Measurements from ENCODE around the gene CSRP1.
A peak's percentile ranks its signal among the peaks of the same experiment; 100 is the strongest.

CSRP1 gene

DNA sequence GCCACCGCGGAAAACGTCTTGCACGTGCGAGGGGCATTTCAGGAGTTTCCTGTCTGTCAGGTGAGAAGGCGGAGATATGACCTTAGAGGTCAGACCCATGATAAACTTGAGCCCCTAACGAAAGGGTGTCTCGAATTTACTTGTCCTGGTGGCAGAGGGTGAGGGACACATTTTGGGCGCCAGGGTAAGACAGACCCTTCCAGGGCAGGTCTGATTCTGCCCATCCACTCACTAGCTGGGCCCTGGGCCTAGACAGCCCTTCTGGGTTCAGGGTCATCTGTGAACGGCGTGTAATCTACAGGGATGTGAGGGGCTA is 395 bp upstream of the CSRP1 start:
- TF ChIP-seq, protein P1, sequence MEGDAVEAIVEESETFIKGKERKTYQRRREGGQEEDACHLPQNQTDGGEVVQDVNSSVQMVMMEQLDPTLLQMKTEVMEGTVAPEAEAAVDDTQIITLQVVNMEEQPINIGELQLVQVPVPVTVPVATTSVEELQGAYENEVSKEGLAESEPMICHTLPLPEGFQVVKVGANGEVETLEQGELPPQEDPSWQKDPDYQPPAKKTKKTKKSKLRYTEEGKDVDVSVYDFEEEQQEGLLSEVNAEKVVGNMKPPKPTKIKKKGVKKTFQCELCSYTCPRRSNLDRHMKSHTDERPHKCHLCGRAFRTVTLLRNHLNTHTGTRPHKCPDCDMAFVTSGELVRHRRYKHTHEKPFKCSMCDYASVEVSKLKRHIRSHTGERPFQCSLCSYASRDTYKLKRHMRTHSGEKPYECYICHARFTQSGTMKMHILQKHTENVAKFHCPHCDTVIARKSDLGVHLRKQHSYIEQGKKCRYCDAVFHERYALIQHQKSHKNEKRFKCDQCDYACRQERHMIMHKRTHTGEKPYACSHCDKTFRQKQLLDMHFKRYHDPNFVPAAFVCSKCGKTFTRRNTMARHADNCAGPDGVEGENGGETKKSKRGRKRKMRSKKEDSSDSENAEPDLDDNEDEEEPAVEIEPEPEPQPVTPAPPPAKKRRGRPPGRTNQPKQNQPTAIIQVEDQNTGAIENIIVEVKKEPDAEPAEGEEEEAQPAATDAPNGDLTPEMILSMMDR (IDR thresholded peaks at IDR 0.05; ENCODE audit: insufficient read depth, low read depth, low read length, missing control alignments), result no peak
- DNase-seq (ENCODE audit: low read depth), result no peak
- H3K4me3 ChIP-seq (ENCODE audit: low read depth, low read length), result peak overlapping the region; percentile 60

- TF ChIP-seq, protein P1 (IDR thresholded peaks at IDR 0.05; ENCODE audit: insufficient read depth, low read depth, low read length, missing control alignments), result no peak
- H3K4me3 ChIP-seq (ENCODE audit: low read depth, low read length), result peak overlapping the region; percentile 60
- no peak for DNase-seq (ENCODE audit: low read depth)
Observed at GRCh38 chr1:201506092-201506491, 831 bp downstream of the CSRP1 start.

DNA sequence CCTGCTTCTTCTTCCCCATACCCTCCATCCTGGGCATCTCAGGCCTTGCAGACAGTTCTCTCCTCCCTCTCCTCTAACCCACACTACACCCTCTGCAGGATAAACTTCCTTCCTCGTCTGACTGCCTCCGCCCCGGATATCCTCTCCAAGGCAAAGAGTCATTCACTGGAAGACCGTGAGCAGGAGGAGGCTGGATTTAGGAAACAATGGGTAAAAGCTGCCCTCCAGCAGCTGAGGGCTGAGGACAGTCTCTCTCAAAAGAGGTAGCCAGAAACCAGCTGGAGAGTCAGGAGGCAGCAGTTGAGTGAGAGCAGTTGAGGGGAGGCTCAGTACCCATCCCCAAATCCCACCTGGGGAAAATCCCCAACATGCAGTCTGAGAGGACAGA is 1.4 kb downstream of the CSRP1 start:
- TF ChIP-seq, protein P1 (IDR thresholded peaks at IDR 0.05; ENCODE audit: insufficient read depth, low read depth, low read length, missing control alignments), result no peak
- no peak for DNase-seq (ENCODE audit: low read depth)
- peak overlapping the region; percentile 60 for H3K4me3 ChIP-seq (ENCODE audit: low read depth, low read length)

DNA sequence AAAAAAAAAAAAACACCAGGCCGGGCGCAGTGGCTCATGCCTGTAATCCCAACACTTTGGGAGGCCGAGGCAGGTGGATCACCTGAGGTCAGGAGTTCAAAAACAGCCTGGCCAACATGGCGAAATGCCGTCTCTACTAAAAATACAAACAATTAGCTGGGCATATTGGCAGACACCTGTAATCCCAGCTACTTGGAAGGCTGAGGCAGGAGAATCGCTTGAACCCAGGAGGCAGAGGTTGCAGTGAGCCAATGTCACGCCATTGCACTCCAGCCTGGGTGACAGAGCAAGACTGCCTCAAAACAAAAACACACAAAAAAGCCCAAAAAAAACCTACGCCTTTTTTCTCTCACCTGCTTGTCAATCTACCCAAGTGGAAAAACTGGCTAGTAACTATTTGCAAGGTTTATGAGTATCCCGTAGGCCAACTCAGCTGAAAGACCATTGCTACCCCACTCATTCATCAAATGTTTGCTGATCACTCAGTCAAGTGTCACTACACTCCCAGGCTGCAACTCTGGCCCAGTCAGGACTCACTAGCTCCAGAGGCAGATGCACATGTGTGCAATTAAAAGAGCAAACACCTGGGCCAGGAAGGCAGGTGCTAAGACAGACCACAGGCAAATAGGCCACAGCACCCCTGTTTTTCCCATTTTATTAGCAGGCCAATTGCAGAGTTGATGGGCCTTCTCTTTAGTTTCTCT is 2.0 kb downstream of the CSRP1 start:
- H3K4me3 ChIP-seq (ENCODE audit: low read depth, low read length), result peak overlapping the region; percentile 60
- DNase-seq (ENCODE audit: low read depth), result no peak
- TF ChIP-seq, protein P1 (IDR thresholded peaks at IDR 0.05; ENCODE audit: insufficient read depth, low read depth, low read length, missing control alignments), result no peak

GRCh38 chr1:201504179-201504631 is 2.7 kb downstream of the CSRP1 start:
- TF ChIP-seq, protein P1 (IDR thresholded peaks at IDR 0.05; ENCODE audit: insufficient read depth, low read depth, low read length, missing control alignments), result no peak
- DNase-seq (ENCODE audit: low read depth), result no peak
- no peak overlapping the region for H3K4me3 ChIP-seq (ENCODE audit: low read depth, low read length)

DNA sequence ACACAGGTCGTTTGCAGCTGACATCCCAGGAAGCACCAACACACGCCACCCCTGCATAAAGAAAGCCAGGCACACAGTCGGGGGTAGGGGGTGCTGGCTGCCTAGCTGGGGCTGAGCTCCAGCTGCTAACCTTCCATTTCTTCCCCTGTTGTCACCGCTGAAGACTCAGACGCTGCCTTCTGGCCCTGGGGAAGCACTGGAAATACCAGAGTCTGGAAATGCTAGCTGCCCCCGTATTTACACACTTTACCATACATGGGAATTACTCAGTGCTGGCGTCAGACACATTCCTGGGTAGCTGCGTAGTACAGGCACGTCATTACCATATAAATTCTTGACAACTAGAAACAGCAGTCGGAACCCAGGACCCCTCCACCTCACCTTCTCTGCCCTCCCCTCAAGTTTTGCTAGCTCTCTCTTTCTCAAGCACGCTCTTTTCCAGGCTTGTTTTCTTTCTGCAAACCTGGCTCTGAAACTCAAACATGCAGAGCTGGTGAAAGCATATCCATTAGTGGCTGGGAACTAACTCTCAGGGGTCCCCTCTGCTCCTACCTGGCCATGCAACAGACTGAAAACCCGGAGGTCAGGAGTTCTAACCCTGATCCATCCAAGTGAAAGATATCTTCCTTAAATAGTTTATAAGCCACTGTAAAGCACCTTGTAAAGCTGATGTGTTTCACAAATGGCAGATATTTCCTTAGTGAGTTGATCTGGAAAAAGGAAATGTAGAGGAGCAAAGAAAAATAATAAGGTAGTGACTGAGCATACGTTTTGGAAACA is 3.3 kb downstream of the CSRP1 start:
- TF ChIP-seq, protein P1 (IDR thresholded peaks at IDR 0.05; ENCODE audit: insufficient read depth, low read depth, low read length, missing control alignments), result no peak
- no peak for DNase-seq (ENCODE audit: low read depth)
- no peak overlapping the region for H3K4me3 ChIP-seq (ENCODE audit: low read depth, low read length)

Data from GM12865 (cell line).